HEK293 (cell line): ENCODE measurements around the gene ATP7B.
A peak's percentile ranks its signal among the peaks of the same experiment; 100 is the strongest.

Experiments
- CTCF ChIA-PET: fragments of 350-600 bp; formaldehyde crosslinking; extraction: SDS; loops from one replicate; lab custom pipeline; 2021; ENCODE audit warnings: antibody characterized with exemption; lab: Yijun Ruan, JAX
- POLR2A ChIA-PET: fragments of 300-600 bp; formaldehyde crosslinking; extraction: SDS; loops from one replicate; lab custom pipeline; 2020; ENCODE audit warnings: antibody characterized with exemption, inconsistent platforms; lab: Yijun Ruan, JAX
- H3K27ac ChIP-seq: fragments of 200-500 bp; sonication (Bioruptor generic); 2 replicates; pipeline ENCODE4 v1.5.1; 2014; ENCODE audit warnings: low read depth, low read length, control low read depth, inconsistent platforms; ENCODE audit errors: extremely low read depth
- H3K36me3 ChIP-seq, 2 experiments: fragments of 200-500 bp in 1 of 2; sonication (Bioruptor generic) in 1 of 2; 1 replicate in 1 of 2; 2 replicates in 1 of 2; pipeline ENCODE4 v1.5.1; 2014 to 2017; ENCODE audit warnings: inconsistent platforms in 2 of 2, low read length in 2 of 2; ENCODE audit not compliant: control insufficient read depth in 2 of 2, insufficient read depth in 1 of 2
- H3K4me1 ChIP-seq: fragments of 200-500 bp; sonication (Bioruptor generic); 2 replicates; pipeline ENCODE4 v1.5.1; 2014; ENCODE audit warnings: mild to moderate bottlenecking, low read length, inconsistent platforms; ENCODE audit not compliant: control insufficient read depth, insufficient read depth
- H3K4me3 ChIP-seq: 2 replicates; pipeline ENCODE4 v1.5.1; 2011; ENCODE audit warnings: low read depth, mild to moderate bottlenecking, control low read depth, low read length, moderate library complexity
- H3K9me3 ChIP-seq: fragments of 200-500 bp; sonication (Bioruptor generic); 2 replicates; pipeline ENCODE4 v1.5.1; 2014; ENCODE audit warnings: low read depth, low read length, inconsistent platforms; ENCODE audit not compliant: control insufficient read depth, insufficient read depth
- FEZF1 ChIP-seq: fragments of 450-650 bp; formaldehyde crosslinking; IDR thresholded peaks from 2 replicates; pipeline ENCODE4 v1.5.1; 2016; ENCODE audit warnings: missing biosample characterization, missing genetic modification characterization
- GLIS1 ChIP-seq: fragments of 450-650 bp; formaldehyde crosslinking; IDR thresholded peaks from 2 replicates; pipeline ENCODE4 v1.5.1; 2016; ENCODE audit warnings: missing biosample characterization, missing genetic modification characterization
- HOXC10 ChIP-seq: sonication (generic); formaldehyde crosslinking; IDR thresholded peaks from 2 replicates; pipeline ENCODE4 v1.8.1; 2023; ENCODE audit warnings: mild to moderate bottlenecking, missing genetic modification reagents
- IKZF3 ChIP-seq: fragments of 450-650 bp; IDR thresholded peaks from 2 replicates; pipeline ENCODE4 v1.5.0; 2018; ENCODE audit warnings: missing biosample characterization, mild to moderate bottlenecking, missing genetic modification characterization, moderate library complexity
- KLF1 ChIP-seq: fragments of 450-650 bp; formaldehyde crosslinking; IDR thresholded peaks from 2 replicates; pipeline ENCODE4 v1.5.1; 2016; ENCODE audit warnings: missing biosample characterization, missing genetic modification characterization
- KLF7 ChIP-seq: fragments of 450-650 bp; formaldehyde crosslinking; IDR thresholded peaks from 2 replicates; pipeline ENCODE4 v1.5.1; 2016; ENCODE audit warnings: missing biosample characterization, missing genetic modification characterization, borderline replicate concordance
- OSR2 ChIP-seq: fragments of 450-650 bp; formaldehyde crosslinking; IDR thresholded peaks from 2 replicates; pipeline ENCODE4 v1.5.1; 2016; ENCODE audit warnings: missing biosample characterization, missing genetic modification characterization
- REST ChIP-seq: fragments of 450-650 bp; formaldehyde crosslinking; IDR thresholded peaks from 2 replicates; pipeline ENCODE4 v1.5.1; 2016; ENCODE audit warnings: missing biosample characterization, missing genetic modification characterization
- SCRT1 ChIP-seq: fragments of 450-650 bp; formaldehyde crosslinking; IDR thresholded peaks from 2 replicates; pipeline ENCODE4 v1.5.1; 2016; ENCODE audit warnings: missing biosample characterization, missing genetic modification characterization, borderline replicate concordance
- SCRT2 ChIP-seq: fragments of 450-650 bp; formaldehyde crosslinking; IDR thresholded peaks from 2 replicates; pipeline ENCODE4 v1.5.1; 2016; ENCODE audit warnings: missing biosample characterization, missing genetic modification characterization
- SP7 ChIP-seq: fragments of 450-650 bp; formaldehyde crosslinking; IDR thresholded peaks from 2 replicates; pipeline ENCODE4 v1.5.1; 2016; ENCODE audit warnings: missing biosample characterization, missing genetic modification characterization
- TRIM28 ChIP-seq: IDR thresholded peaks from 2 replicates; pipeline ENCODE4 v1.6.1; 2011; ENCODE audit warnings: low read length, control low read depth, borderline replicate concordance
- ZBTB17 ChIP-seq: fragments of 450-650 bp; formaldehyde crosslinking; IDR thresholded peaks from 2 replicates; pipeline ENCODE4 v1.5.1; 2016; ENCODE audit warnings: missing biosample characterization, missing genetic modification characterization
- ZIC2 ChIP-seq: fragments of 450-650 bp; formaldehyde crosslinking; IDR thresholded peaks from 2 replicates; pipeline ENCODE4 v1.5.1; 2016; ENCODE audit warnings: missing biosample characterization, missing genetic modification characterization
- ZNF10 ChIP-seq: fragments of 450-650 bp; formaldehyde crosslinking; IDR thresholded peaks from 2 replicates; pipeline ENCODE4 v1.5.1; 2017; ENCODE audit warnings: missing biosample characterization, missing genetic modification characterization
- ZNF146 ChIP-seq: fragments of 450-650 bp; formaldehyde crosslinking; IDR thresholded peaks from 2 replicates; pipeline ENCODE4 v1.5.1; 2016; ENCODE audit warnings: missing biosample characterization, missing genetic modification characterization
- ZNF157 ChIP-seq: fragments of 450-650 bp; formaldehyde crosslinking; IDR thresholded peaks from 2 replicates; pipeline ENCODE4 v1.5.1; 2016; ENCODE audit warnings: missing biosample characterization, missing genetic modification characterization
- ZNF214 ChIP-seq: fragments of 450-650 bp; formaldehyde crosslinking; IDR thresholded peaks from 2 replicates; pipeline ENCODE4 v1.5.1; 2017; ENCODE audit warnings: missing biosample characterization, mild to moderate bottlenecking, missing genetic modification characterization, borderline replicate concordance
- ZNF248 ChIP-seq: fragments of 450-650 bp; formaldehyde crosslinking; IDR thresholded peaks from 2 replicates; pipeline ENCODE4 v1.5.1; 2017; ENCODE audit warnings: missing biosample characterization, missing genetic modification characterization
- ZNF280C ChIP-seq: fragments of 450-650 bp; formaldehyde crosslinking; IDR thresholded peaks from 2 replicates; pipeline ENCODE4 v1.5.1; 2016; ENCODE audit warnings: missing biosample characterization, missing genetic modification characterization
- ZNF341 ChIP-seq: fragments of 450-650 bp; formaldehyde crosslinking; IDR thresholded peaks from 2 replicates; pipeline ENCODE4; 2016; ENCODE audit warnings: low read depth, missing biosample characterization, missing genetic modification characterization
- ZNF558 ChIP-seq: fragments of 450-650 bp; formaldehyde crosslinking; IDR thresholded peaks from 2 replicates; pipeline ENCODE4 v1.5.1; 2016; ENCODE audit warnings: missing biosample characterization, missing genetic modification characterization
- ZNF580 ChIP-seq: fragments of 450-650 bp; formaldehyde crosslinking; IDR thresholded peaks from 2 replicates; pipeline ENCODE4 v1.5.1; 2016; ENCODE audit warnings: missing biosample characterization, missing genetic modification characterization
- ZNF585B ChIP-seq: fragments of 450-650 bp; formaldehyde crosslinking; IDR thresholded peaks from 2 replicates; pipeline ENCODE4 v1.5.1; 2016; ENCODE audit warnings: missing biosample characterization, missing genetic modification characterization
- ZNF600 ChIP-seq: fragments of 450-650 bp; formaldehyde crosslinking; IDR thresholded peaks from 2 replicates; pipeline ENCODE4 v1.5.1; 2016; ENCODE audit warnings: missing biosample characterization, missing genetic modification characterization
- ZNF629 ChIP-seq: fragments of 450-650 bp; formaldehyde crosslinking; IDR thresholded peaks from 2 replicates; pipeline ENCODE4 v1.5.1; 2017; ENCODE audit warnings: missing biosample characterization, missing genetic modification characterization
- ZNF707 ChIP-seq: fragments of 450-650 bp; formaldehyde crosslinking; IDR thresholded peaks from 2 replicates; pipeline ENCODE4 v1.5.1; 2016; ENCODE audit warnings: missing biosample characterization, missing genetic modification characterization
- ZNF785 ChIP-seq: fragments of 450-650 bp; formaldehyde crosslinking; IDR thresholded peaks from 2 replicates; pipeline ENCODE4 v1.5.1; 2016; ENCODE audit warnings: missing biosample characterization, missing genetic modification characterization
- ZSCAN5A ChIP-seq: fragments of 450-650 bp; formaldehyde crosslinking; IDR thresholded peaks from 2 replicates; pipeline ENCODE4 v1.5.1; 2016; ENCODE audit warnings: missing biosample characterization, missing genetic modification characterization

ATP7B gene

GRCh38 chr13:51997641-51998330 lies 13.5 kb downstream of the ATP7B start:
- H3K27ac ChIP-seq = no peak overlapping the region
- ChIA-PET POLR2A (no interaction called here), CTCF (no interaction called here)
- peak; percentile 38; the same call in 1 of the 2 replicates for TF ChIP-seq REST
- TF ChIP-seq KLF7 (tag by site-specific recombination) = no peak
- TF ChIP-seq GLIS1 = peak; percentile 62
- peak; percentile 85 for TF ChIP-seq SCRT2
- peak; percentile 95 for TF ChIP-seq ZIC2 (tag by site-specific recombination)
- TF ChIP-seq ZNF585B (tag by site-specific recombination) = no peak
- no peak for TF ChIP-seq ZNF146 (tag by site-specific recombination)
- TF ChIP-seq ZNF214 (tag by site-specific recombination) = no peak
- no peak for TF ChIP-seq TRIM28
- 0 out of 2 replicates have a peak, but pooled peaks have one; percentile 18 for TF ChIP-seq OSR2 (tag by site-specific recombination)
- TF ChIP-seq ZNF341 (tag by site-specific recombination) = no peak; the same call in 1 of the 2 replicates
- no peak for TF ChIP-seq ZSCAN5A (tag by site-specific recombination)
- TF ChIP-seq SP7 (tag by site-specific recombination) = peak; percentile 34; the same call in 1 of the 2 replicates
- no peak for TF ChIP-seq KLF1 (tag by site-specific recombination)
- TF ChIP-seq ZNF280C (tag by site-specific recombination) = no peak
- peak; percentile 79 for TF ChIP-seq ZBTB17 (tag by site-specific recombination)
- TF ChIP-seq ZNF558 (tag by site-specific recombination) = no peak
- TF ChIP-seq ZNF10 = peak; percentile 36; the same call in 1 of the 2 replicates
- peak; percentile 29 for TF ChIP-seq FEZF1 (tag by site-specific recombination)
- no peak for TF ChIP-seq ZNF248
- no peak for TF ChIP-seq ZNF157 (tag by site-specific recombination)
- TF ChIP-seq HOXC10 = no peak
- no peak for TF ChIP-seq ZNF580 (tag by site-specific recombination)
- peak; percentile 39; the same call in 1 of the 2 replicates for TF ChIP-seq IKZF3 (tag by site-specific recombination)
- TF ChIP-seq ZNF600 (tag by site-specific recombination) = peak; percentile 59
- no peak for TF ChIP-seq ZNF785 (tag by site-specific recombination)
- no peak for TF ChIP-seq ZNF707
- peak; percentile 99 for TF ChIP-seq SCRT1
- peak; percentile 22; the same call in 1 of the 2 replicates for TF ChIP-seq ZNF629 (tag by site-specific recombination)

More at GRCh38 chr13:51997641-51998330, 13.5 kb downstream of the ATP7B start:
- Histone ChIP-seq H3K4me1 (peaks cover 14% of the 10 kb centered on the region), H3K9me3 (no peaks in the 10 kb centered on the region), H3K36me3 (no peaks in the 10 kb centered on the region), H3K4me3 (no peak overlapping the region)
